DMS114 treated with DMSO at 0.1 percent for 48 hours (cell line): Measurements from ENCODE around the gene ODF2.
A peak's percentile ranks its signal among the peaks of the same experiment; 100 is the strongest.
"Not testable (repeated sequence)": the region's sequence is repeated elsewhere in the genome, so short reads cannot be mapped to it uniquely, and the experiment has no call there.

ENCODE experiments used
- DNase-seq: peaks from one replicate; lab custom pipeline; 2025; ENCODE audit not compliant: unreplicated experiment; lab: John Stamatoyannopoulos, UW

The ODF2 gene

DNA sequence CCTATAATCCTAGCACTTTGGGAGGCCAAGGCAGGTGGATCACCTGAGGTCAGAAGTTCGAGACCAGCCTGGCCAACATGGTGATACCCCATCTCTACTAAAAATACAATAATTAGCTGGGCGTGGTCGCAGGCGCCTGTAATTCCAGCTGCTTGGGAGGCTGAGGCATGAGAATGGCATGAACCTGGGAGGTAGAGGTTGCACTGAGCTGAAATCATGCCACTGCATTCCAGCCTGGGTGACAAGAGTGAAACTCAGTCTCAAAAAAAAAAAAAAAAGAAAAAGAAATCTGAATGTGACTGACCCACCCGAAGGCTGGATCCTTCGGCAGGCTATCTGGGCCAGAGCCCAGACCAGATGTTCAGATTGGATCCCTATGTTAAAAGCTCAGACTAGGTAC is 32.5 kb upstream of the ODF2 start:
- DNase-seq, result not testable (repeated sequence)

DNA sequence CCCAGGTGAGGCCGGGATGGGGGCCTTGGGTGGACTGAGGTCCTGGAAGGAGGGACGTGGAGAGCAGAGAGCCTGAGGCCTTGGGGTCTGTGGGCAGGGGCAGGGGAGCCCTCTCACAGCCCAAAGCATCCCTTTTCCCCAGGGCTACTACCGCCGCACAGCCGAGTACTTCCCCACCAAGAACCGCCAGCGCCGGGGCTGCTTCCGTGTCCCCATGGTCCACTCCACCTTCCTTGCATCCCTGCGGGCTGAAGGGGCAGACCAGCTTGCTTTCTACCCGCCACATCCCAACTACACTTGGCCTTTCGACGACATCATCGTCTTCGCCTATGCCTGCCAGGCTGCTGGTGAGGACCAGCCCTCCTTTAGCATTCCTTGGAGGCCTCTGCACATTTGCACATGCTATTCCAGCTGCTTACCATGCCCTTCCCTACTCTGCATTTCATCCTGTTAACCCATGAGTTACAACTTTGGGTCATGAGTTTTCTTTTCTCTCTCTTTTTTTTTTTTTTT is 31.5 kb upstream of the ODF2 start:
- DNase-seq, result no peak

DNA sequence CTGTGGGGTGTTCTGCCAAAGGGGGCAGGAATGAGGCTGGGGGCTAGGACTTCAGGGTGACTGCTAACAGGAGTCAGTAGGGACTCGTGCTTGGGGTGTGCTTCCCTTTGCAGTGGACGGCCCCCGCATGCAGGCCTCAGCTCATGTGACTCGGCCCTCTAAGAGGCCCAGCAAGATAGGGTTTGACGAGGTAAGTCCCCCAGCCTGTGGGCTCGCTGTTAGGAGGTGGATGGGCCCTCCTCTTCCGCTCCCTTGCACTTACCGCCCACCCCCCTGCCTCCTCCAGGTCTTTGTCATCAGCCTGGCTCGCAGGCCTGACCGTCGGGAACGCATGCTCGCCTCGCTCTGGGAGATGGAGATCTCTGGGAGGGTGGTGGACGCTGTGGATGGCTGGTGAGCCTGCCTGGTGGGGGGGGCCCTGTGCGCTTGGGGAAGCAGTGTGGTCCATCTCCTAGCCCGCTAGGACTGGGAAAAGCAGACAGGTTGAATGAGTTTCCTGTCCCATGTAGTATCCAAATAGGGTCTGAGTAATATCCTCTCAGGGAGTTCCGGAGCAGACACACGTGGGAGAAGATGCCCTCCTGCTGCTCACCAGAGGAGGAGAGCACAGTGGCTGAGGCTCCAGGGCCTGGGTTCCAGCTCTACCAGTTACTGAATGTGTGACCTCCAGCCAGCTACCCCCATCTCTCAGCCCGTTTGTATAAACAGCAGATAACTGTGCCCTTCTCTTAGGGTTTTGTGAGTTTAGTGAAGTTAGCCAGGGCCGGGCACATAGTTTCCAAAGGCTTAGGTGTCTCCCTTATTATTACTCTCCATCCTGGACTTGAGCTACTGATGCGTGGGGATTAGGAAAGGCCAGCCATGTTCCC is 26.9 kb upstream of the ODF2 start:
- no peak for DNase-seq

DNA sequence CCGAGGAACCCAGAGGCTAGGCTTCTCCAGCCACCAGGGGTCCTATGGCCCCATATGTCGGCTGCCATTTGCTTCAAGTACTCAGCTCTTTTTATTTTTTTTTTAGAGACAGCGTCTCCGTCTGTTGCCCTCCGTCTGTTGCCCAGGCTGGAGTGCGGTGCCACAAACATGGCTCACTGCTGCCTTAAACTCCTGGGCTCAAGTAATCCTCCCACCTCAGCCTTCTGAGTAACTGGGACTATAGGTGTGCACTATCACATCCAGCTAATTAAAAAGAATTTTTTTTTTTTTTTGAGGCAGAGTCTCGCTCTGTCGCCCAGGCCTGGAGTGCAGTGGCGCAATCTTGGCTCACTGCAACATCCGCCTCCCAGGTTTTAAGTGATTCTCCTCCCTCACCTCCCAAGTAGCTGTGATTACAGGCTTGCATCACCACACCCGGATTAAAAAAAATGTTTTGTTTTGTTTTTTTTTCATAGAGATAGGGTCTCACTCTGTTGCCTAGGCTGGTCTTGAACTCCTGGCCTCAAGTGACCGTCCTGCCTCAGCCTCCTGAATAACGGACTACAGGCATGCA is 26.2 kb upstream of the ODF2 start:
- DNase-seq, result no peak

DNA sequence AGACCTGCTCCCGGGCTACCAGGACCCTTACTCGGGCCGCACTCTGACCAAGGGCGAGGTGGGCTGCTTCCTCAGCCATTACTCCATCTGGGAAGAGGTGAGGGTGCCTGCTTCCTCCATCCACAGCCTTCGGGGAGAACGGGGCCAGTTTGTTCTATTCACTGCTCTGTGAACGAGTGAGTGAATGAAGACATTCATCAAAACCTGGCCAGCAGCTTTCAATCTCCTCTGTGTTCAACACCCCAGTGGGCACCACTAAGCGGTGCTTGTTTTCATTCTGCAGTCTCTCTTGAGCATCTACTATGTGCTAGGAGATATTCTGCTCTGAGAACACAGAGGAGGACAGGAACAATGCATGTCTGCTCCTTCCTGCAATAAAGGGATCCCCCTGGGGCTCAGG is 24.6 kb upstream of the ODF2 start:
- no peak for DNase-seq

DNA sequence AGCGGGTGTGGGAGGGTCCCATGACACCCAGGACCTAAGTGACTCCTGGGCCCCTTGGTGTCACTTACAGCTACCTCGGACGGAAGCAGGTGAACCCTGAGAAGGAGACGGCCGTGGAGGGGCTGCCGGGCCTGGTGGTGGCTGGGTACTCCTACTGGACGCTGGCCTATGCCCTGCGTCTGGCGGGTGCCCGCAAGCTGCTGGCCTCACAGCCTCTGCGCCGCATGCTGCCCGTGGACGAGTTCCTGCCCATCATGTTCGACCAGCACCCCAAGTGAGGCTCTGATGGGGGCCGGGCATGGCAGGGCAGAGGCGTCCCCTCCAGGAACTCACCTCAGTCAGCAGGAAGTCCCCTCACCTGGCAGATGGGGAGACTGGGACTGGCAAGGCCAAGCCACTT is 21.5 kb upstream of the ODF2 start:
- no peak for DNase-seq

DNA sequence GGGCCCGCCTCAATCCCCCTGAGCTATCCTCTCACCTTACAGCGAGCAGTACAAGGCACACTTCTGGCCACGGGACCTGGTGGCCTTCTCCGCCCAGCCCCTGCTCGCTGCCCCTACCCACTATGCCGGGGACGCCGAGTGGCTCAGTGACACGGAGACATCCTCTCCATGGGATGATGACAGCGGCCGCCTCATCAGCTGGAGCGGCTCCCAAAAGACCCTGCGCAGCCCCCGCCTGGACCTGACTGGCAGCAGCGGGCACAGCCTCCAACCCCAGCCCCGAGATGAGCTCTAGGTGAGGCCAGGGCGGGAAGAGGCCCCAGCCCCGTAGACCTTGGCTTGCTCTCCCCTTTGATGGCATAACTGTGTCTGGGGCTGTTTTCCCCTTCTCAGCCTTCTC is 20.2 kb upstream of the ODF2 start:
- DNase-seq, result no peak

DNA sequence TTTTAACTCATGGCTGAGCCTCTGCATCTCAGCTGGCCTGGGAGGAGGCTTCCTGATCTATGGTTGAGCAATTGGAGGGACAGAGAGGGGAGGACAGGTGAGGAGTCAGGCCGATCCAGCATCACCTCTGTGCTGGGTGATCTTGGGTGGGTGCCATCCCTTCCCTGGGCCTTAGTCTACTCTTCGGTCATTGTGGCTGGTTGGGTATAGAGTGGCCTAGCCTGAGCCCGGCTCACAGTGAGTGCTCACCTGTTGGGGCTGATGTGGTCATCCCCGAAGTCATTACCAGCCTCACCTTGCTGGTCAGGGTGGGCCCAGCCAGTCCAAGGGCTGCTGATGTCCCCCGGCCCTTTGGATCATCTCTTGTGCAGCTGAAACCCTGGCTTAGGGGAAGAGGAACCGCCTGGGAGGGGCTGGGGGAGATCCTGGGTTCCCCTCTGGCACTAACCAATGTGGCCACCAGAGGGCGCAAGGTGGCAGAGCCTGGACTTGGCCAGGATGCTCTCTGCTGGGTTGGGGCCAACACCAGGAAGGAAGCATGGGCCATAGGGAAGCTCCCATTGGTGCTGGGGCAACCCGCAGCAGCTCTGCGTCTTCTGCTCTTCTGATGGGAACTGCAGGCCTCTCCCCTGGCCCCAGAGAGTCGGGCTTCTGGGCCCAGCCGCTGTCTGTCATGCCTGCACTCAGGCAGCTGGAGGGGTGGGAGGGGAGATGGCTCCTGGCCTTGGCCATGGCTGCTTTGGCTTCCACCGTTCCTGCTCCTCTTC is 17.3 kb upstream of the ODF2 start:
- DNase-seq, result peak; percentile 23

DNA sequence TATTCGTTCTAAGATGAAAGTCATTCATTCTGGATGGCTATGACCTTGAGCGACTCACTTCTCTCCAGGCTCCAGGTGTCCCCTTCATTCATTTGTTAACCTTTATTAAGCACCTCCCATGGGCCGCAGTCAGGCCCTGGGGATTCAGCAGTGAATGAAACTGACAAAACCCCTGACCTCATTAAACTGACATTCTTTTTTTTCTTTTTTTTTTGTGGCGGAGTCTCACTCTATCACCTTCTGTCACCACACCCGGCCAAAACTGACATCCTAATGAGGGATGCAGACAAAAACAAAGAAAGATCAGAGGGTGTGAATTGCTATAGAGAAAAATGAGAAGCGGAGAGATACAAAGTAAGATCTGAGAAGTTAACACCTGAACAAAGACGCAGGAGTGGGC is 16.5 kb upstream of the ODF2 start:
- DNase-seq, result no peak

DNA sequence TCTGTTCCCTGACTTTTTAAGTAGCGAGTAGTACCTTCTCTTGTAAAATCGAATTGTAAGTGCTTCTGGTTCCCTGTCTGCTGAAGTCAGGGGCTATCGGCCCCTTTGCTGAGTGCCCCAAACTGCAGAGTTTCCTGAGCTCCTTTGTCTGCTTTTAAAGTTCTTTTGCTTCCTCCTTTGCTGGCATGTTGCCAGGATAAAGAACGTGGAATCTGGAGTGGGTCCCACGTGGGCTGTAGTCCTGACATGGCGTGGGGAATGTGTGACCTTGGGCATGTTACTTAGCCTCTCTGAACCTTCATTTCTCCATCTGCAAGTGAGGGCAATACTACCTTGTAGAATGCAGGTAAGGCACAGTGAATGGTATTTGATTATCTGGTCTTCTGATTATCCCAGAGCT is 13.7 kb upstream of the ODF2 start:
- no peak for DNase-seq

DNA sequence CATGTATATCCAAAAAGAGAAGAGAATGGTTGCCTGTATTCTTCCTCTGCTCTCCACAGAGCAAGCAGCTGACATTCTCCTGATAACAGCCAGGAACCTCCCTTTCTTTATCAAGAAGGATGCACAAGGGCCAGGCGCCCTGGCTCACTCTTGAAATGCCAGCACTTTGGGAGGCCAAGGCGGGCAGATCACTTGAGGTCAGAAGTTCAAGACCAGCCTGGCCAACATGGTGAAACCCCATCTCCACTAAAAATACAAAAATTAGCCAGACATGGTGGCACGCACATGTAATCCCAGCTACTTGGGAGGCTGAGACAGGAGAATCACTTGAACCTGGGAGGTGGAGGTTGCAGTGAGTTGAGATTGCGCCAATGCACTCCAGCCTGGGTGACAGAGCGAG is 9.3 kb upstream of the ODF2 start:
- DNase-seq, result not testable (repeated sequence)

DNA sequence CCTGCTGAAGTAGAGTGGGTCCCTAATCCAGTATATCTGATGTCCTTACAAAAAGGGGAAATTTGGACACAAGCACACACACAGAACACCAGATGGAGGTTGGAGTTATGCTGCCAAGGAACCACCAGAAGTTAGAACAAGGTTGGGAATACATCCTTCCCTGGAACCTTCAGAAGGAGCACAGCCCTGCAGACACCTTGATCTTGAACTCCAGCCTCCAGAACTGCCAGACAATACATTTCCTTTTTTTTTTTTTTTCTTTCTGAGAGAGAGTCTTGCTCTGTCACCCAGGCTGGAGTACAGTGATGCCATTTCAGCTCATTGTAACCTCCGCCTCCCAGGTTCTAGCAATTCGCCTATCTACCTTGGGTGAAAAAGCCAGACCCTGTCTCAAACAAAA is 7.1 kb upstream of the ODF2 start:
- DNase-seq, result no peak

DNA sequence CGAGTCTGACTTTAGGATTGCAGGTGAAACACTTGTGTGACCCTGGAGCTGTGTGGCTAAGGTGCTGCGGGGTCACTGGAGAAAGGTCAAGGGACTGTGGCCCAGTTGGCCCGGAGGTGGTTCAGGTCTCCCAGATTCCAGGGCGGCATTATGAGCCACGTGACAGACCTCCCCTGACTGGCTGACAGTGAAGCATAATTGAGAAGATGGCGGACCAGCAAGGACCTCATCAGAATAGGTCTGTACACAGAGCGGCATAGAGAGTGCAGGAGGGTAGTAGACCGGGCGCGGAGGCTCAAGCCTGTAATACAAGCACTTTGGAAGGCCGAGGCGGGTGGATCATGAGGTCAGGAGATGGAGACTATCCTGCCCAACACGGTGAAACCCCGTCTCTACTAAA is 815 bp upstream of the ODF2 start:
- DNase-seq, result no peak

DNA sequence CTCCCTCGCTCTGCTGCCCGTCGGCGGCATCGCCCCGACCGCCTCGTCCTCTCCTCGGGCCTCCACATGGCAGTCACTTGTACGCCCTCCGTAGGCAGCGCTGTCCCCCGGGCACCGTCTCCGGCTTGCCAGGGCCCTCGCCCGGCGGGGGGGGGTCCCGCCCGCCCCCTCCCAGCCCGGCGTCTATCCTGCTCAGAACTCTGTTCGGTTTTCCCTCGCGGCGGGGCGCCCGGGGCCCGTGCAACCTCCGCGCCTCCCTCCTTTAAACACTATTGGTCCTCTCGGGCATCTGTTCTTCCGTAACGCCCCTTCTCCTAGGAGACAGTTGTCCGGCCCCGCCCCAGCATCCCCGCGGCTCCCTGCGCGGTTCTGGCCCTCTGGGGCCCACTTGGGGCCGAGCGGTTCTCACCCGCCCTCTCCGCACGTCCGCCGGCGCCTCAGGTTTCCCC is 831 bp downstream of the ODF2 start:
- DNase-seq, result peak; percentile 69

DNA sequence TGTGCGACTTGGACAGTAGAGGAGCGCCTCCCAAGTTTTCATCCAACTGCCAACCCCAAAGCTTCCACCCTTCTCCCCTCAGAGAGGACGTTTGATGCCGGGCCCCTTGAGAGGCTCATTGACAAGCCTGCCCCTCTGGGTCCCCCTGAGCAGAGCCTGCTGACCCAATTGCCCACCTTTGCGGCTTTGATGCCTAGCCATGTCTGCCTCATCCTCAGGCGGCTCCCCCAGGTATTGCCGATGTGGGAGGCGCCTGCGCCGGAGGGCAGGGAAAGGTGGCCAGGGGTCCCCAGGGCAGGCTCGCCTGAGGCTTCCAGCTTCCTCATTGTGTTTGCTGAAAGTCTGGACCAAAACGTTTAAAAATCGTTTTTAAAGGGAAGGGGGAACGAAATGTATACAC is 1.4 kb downstream of the ODF2 start:
- no peak for DNase-seq

DNA sequence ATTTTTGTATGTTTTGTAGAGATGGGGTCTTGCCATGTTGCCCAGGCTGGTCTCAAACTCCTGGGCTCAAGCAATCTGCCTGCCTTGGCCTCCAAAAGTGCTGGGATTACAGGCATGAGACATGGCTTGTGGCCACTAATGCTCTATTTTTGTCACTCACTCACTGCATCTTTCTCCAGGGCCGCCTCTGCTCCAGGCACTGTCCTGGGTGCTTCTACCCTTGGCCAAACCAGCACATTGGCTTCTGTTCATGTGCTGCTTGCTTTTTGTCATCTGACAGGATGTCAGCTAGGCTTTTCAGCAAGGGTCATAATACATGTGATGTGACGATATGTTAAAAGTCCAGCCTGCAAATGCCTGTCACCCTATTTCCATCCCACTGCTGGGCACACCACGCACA is 3.2 kb downstream of the ODF2 start:
- no peak for DNase-seq

DNA sequence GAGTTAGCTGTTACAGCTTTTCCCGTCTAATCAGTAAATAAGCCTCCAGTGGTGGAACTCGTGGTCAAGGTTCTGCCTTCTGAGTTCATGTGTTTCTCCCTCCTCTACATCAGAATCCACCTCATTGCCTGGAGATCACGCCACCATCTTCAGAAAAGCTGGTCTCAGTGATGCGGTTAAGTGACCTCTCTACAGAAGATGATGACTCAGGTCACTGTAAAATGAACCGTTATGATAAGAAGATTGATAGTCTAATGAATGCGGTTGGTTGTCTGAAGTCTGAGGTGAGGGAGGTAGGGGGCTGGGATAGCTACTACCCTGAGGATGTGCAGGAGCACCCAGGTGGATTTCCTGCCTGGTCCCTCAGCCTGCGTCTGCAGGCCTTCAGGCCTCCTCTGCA is 13.3 kb downstream of the ODF2 start:
- DNase-seq, result no peak

DNA sequence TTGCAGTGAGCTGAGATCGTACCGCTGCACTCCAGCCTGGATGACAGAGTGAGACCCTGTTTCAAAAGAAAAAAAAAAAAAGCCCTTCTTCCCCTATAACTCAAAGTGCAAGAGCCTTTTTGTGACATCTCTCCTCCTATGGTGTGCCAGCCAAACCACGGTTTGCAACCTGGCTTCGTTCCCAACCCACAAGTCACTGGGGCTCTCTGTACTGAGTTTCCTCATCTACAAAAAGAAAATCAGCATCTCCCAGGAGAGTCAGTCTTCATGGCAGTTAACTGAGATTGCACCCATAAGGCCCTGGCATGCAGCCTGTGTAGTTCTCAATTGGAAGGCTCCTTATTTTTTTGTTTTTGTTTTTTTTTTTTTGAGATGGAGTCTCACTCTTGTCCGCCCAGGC is 14.8 kb downstream of the ODF2 start:
- no peak for DNase-seq

DNA sequence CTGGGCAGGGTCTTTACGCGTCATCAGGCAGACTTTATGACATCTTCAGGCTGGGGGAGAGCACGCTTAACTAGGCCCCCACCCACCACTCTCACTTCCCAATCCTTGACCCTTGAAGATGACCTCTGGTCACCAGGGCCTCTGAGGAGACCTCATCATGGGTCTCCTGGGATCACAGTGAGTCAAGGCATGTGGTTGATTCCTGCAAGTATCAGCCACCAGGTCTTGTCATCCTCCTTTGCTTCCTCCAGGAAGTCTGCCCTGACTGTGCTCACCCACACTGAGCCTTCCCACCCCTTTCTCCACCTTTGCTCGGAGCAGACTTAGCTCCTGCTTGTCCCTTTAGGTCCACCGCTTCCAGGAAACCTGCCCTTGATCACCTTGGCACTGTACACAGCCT is 17.3 kb downstream of the ODF2 start:
- no peak for DNase-seq

DNA sequence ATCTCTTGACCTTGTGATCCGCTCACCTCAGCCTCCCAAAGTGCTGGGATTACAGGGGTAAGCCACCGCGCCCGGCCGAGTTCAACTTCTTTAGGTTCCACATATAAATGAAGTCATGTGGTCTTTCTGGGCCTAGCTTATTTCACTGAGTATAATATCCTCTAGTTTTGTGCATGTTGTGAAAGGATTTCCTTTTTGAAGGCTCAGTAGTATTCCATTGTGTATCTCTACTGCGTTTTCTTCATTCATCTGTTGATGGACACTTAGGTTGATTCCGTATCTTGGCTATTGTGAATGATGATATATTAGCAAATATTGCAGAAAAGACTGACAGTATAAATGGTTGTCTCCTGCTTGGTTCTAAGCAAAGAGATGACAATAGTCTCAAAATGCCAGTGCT is 20.1 kb downstream of the ODF2 start:
- DNase-seq, result no peak

DNA sequence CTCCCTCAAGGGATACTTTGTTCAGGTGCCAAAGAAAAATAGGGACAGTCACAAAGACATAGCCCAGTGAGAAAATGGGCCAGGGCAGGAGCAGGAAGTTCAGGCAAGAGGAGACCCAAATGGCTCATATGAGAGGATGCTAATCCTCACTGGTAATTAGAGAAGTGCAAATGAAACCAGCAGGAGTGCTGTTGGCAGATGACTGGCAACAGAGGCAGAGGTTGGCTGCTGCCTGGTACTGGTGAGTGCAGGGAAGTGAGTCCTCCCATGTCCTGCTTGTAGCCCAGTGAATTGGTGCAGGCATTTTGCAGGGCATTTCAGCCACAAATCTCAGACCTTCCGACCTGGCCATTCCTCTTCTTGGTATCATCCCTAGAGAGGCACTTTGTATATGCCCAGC is 23.5 kb downstream of the ODF2 start:
- no peak for DNase-seq

DNA sequence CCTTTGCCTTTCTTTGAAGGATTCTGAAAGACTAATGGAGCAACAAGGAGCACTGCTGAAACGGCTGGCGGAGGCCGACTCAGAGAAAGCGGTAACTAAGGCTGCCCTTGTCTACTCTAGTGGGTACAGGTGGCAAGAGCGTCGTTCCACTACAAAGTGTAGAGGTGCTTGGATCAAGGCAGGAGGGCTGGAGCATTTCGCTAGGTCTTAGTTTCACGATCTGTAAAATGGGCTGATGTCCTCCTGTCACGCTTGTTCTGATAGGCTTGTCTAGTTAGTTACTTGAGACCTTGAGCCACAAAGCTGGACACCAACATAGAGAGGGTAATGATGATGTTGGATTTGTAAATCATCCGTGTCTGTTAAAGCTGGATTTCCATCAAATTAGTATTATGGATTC is 25.8 kb downstream of the ODF2 start:
- DNase-seq, result no peak
